Neural crest cell (in vitro differentiated cells): ENCODE results near the gene KCNMA1. TPM values are rescaled to one million over a fixed set of nuclear protein-coding genes. Genes with fewer than 3 reads are reported as not detected.

ENCODE experiments used
- DNase-seq: peaks from one replicate; pipeline ENCODE4 v3.0.0; 2021; ENCODE audit warnings: low read depth, mixed read lengths, low spot score
- H3K27ac Mint-ChIP-seq: one replicate; pipeline ENCODE4 v1.8.0; 2021; ENCODE audit warnings: mild to moderate bottlenecking, mixed read lengths; ENCODE audit not compliant: unreplicated experiment
- H3K27me3 Mint-ChIP-seq: 2 replicates; pipeline ENCODE4 v1.8.0; 2021; ENCODE audit warnings: low read depth, mild to moderate bottlenecking, mixed read lengths
- H3K36me3 Mint-ChIP-seq: 2 replicates; pipeline ENCODE4 v1.8.0; 2021; ENCODE audit warnings: low read depth, mild to moderate bottlenecking, mixed read lengths
- H3K4me1 Mint-ChIP-seq: 2 replicates; pipeline ENCODE4 v1.8.0; 2021; ENCODE audit warnings: mixed read lengths
- H3K4me3 Mint-ChIP-seq: one replicate; pipeline ENCODE4 v1.8.0; 2021; ENCODE audit warnings: mild to moderate bottlenecking, mixed read lengths
- H3K9me3 Mint-ChIP-seq: 2 replicates; pipeline ENCODE4 v1.8.0; 2021; ENCODE audit warnings: mixed read lengths
- CTCF ChIP-seq: fragments of 200-600 bp; sonication (generic); conservative IDR thresholded peaks from 2 replicates; pipeline ENCODE4 v1.5.0; 2021; ENCODE audit warnings: antibody characterized with exemption, mild to moderate bottlenecking
- total RNA-seq: library from RNA; stranded (reverse); gene quantifications from 2 replicates; pipeline ENCODE4 v1.2.1, GENCODE V29; 2021

The KCNMA1 gene
- total RNA-seq, 1 donor from 2014 or later: 1.7 TPM

DNA sequence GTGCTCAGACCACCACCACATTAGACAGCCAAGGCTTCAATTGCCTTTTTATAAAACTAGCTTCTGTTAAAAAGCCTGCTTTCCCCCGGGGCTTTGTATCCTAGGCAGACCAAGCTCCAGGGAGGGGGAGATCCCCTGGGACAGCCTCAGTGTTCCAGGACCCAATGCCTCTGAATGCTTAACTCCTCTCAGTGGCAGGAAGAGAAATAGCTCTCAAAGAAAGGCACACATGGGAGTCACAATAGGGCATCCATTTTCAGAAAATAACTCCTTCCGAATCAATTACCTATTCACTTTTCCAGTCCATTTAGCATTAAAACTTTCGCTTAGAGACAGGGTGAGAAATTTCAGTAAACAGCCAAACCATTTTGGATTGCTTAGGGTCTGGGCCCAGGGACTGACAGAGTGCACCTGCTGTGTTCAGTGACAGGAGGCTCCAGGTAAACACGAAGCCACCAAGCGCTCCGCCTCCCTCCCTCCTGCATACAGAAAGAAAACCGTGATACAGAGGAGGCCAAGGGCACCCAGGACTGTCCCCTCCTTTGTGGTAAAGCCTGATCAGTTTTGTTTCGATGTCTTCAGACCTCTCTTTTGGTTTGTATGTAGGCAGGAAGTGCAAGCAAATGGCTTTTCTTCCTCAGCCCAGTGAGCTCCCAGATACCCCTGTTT lies 599.7 kb downstream of the KCNMA1 start:
- Mint-ChIP-seq H3K36me3 (no peaks in the 10 kb centered on the region), H3K4me3 (peak overlapping the region; percentile 39), H3K4me1 (peaks cover 26% of the 10 kb centered on the region), H3K27me3 (peaks cover 3% of the 10 kb centered on the region), H3K9me3 (no peaks in the 10 kb centered on the region), H3K27ac (no peak overlapping the region)
- TF ChIP-seq CTCF: no peak
- no peak for DNase-seq

DNA sequence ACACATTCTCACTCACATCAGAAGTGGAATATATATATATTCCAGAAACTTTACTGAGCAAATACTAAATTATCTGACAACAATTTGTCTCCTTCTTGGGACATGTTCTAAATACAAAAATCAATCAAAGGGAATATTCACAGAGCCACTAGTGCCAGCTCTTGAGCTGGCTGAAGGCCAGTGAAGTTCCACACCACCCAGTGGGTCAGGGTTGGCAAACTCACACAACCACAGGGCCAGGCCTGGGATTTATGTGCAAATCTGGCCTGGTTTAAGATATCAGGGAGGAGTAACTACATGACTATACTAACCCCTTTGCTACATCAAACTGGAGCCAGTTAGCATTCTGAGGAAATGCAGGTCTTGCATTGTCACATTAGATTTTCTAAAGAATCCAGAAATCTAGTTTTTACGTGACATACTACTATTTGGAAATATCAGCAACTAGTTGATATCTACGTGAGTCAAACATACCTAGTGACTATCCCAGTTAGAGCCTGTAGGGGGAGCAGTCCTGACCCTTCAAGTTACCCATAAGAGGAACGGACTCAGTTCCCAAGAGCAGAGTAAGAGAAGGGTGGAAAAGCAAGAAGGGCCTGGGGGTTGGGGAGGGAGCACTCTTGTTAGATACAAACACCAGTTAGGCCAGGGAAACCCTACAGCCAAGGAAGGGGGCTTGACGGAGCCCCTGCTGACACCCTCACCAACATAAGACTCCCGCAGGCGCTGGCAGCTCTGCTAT lies 600.4 kb downstream of the KCNMA1 start:
- H3K27ac Mint-ChIP-seq: peak overlapping the region; percentile 57
- DNase-seq: peak; percentile 31

DNA sequence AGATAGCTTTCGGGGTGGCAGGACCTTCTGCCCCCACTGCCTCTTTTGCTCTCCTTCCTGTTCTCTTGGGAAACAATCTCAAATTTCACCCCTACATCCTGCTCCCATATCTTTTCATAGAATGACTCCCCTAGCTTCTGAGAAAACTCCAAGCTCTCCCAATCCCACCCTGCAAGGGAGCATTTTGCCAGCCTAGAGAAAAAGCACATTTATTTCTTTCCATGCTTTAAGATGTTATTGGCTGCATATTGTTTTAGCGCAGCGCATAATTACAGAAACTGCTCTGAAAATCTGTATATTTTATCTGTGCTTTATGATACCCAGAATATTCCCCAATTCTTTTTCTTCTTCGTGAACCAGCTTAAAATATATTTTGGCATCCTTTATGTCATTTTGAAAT lies 601.3 kb downstream of the KCNMA1 start:
- Mint-ChIP-seq H3K9me3 (no peaks in the 10 kb centered on the region), H3K4me1 (peaks cover 28% of the 10 kb centered on the region), H3K36me3 (no peaks in the 10 kb centered on the region), H3K27ac (no peak overlapping the region), H3K27me3 (peaks cover 3% of the 10 kb centered on the region), H3K4me3 (no peak overlapping the region)
- DNase-seq: no peak
- TF ChIP-seq CTCF: no peak

More for the DNA sequence above, 600.4 kb downstream of the KCNMA1 start:
- H3K4me3 Mint-ChIP-seq: peak overlapping the region; percentile 39
- H3K9me3 Mint-ChIP-seq: no peaks in the 10 kb centered on the region
- TF ChIP-seq CTCF: peak; percentile 71
- no peaks in the 10 kb centered on the region for H3K36me3 Mint-ChIP-seq
- peaks cover 3% of the 10 kb centered on the region for H3K27me3 Mint-ChIP-seq
- peaks cover 33% of the 10 kb centered on the region for H3K4me1 Mint-ChIP-seq

DNA sequence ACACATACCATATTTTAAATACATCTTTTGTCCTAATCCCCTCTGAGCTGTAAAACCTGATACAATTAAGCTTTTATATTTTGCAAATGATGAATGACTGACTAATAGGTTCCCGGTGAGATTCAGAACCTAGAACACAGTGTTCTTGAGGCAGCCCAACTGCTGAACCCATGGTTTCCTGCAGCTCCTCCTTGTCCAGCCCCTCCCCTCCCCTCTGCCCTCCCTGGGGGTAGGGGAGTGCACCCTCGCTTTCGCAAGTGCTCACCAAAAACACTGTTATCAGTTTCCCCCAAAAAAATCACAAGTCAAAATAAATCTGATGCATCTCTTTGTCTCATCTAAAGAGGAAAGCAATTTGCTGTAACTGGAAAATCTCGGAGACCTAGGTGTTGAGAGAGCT lies 602.8 kb downstream of the KCNMA1 start:
- H3K36me3 Mint-ChIP-seq: no peaks in the 10 kb centered on the region
- peaks cover 3% of the 10 kb centered on the region for H3K27me3 Mint-ChIP-seq
- no peaks in the 10 kb centered on the region for H3K9me3 Mint-ChIP-seq
- H3K27ac Mint-ChIP-seq: no peak overlapping the region
- DNase-seq: no peak
- H3K4me1 Mint-ChIP-seq: peaks cover 29% of the 10 kb centered on the region
- no peak for TF ChIP-seq CTCF
- H3K4me3 Mint-ChIP-seq: no peak overlapping the region

DNA sequence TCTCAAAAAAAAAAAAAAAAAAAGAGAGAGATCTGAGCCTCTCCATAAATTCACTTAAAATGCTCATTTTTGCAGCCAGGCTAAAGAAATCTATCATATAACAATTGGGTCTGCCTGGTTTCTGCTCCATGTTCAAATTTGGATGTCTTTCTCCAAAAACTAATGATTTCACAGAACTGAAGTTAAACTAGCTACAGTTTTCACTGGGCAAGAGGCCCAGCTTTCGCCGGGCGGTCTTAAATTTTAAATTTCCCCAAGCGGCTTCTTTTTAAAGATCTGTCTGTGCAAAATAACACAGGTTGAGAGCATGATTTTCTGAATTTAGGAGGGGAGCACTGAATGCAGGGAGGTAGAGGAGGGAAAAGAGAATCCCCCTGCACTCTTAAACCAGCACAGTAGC lies 603.4 kb downstream of the KCNMA1 start:
- H3K4me1 Mint-ChIP-seq: peaks cover 34% of the 10 kb centered on the region
- no peak for DNase-seq
- TF ChIP-seq CTCF: no peak
- peaks cover 3% of the 10 kb centered on the region for H3K27me3 Mint-ChIP-seq
- no peaks in the 10 kb centered on the region for H3K9me3 Mint-ChIP-seq
- H3K36me3 Mint-ChIP-seq: no peaks in the 10 kb centered on the region
- H3K27ac Mint-ChIP-seq: no peak overlapping the region
- H3K4me3 Mint-ChIP-seq: no peak overlapping the region
